Stimulated activated effector memory CD8-positive, alpha-beta T cell treated with anti-CD3 and anti-CD28 coated beads, Interleukin-12 subunit alpha, Interleukin-12 subunit beta, amount 100 ng/mL, for 72 hours (primary cell): Measurements from ENCODE around the gene CAMSAP3.
A peak's percentile ranks its signal among the peaks of the same experiment; 100 is the strongest.

ENCODE experiments used
- ATAC-seq: fragments of 150-1000 bp; cut with Tn5 transposase; 2 replicates; pipeline ENCODE4 v1.10.0; 2021
- DNase-seq, 2 donors: peaks; one replicate each; pipeline ENCODE4 v3.0.0; 2021 to 2022; ENCODE audit warnings: low spot score in 2 of 2
- H3K27ac Mint-ChIP-seq: one replicate; pipeline ENCODE4 v1.8.0; 2022; ENCODE audit warnings: mild to moderate bottlenecking, mixed read lengths
- H3K36me3 Mint-ChIP-seq: one replicate; pipeline ENCODE4 v1.8.0; 2022; ENCODE audit warnings: mild to moderate bottlenecking, mixed read lengths
- H3K4me1 Mint-ChIP-seq: one replicate; pipeline ENCODE4 v1.8.0; 2022; ENCODE audit warnings: mixed read lengths
- H3K4me3 Mint-ChIP-seq: one replicate; pipeline ENCODE4 v1.8.0; 2022; ENCODE audit warnings: mild to moderate bottlenecking, mixed read lengths
- H3K9me3 Mint-ChIP-seq: one replicate; pipeline ENCODE4 v1.8.0; 2022; ENCODE audit warnings: mixed read lengths

The CAMSAP3 gene

GRCh38 chr19:7602240-7602934 lies 6.7 kb downstream of the CAMSAP3 start:
- no peak for ATAC-seq
- peaks cover 21% of the 10 kb centered on the region for H3K36me3 Mint-ChIP-seq
- no peak for DNase-seq
- H3K4me1 Mint-ChIP-seq = peaks cover 12% of the 10 kb centered on the region
- no peak overlapping the region for H3K4me3 Mint-ChIP-seq
- peaks cover 3% of the 10 kb centered on the region for H3K9me3 Mint-ChIP-seq
- no peak overlapping the region for H3K27ac Mint-ChIP-seq

GRCh38 chr19:7602935-7603497 lies 7.4 kb downstream of the CAMSAP3 start:
- ATAC-seq (no peak), DNase-seq (no peak)
- Mint-ChIP-seq H3K36me3 (peaks cover 21% of the 10 kb centered on the region), H3K4me1 (peaks cover 12% of the 10 kb centered on the region), H3K27ac (no peak overlapping the region), H3K9me3 (peaks cover 3% of the 10 kb centered on the region), H3K4me3 (no peak overlapping the region)

- Mint-ChIP-seq H3K4me3 (no peak overlapping the region), H3K36me3 (peaks cover 13% of the 10 kb centered on the region), H3K27ac (no peak overlapping the region), H3K9me3 (peaks cover 3% of the 10 kb centered on the region), H3K4me1 (peaks cover 12% of the 10 kb centered on the region)
- ATAC-seq (no peak), DNase-seq (no peak)
These were observed 8.3 kb downstream of the CAMSAP3 start for GRCh38 chr19:7603919-7604318.

DNA sequence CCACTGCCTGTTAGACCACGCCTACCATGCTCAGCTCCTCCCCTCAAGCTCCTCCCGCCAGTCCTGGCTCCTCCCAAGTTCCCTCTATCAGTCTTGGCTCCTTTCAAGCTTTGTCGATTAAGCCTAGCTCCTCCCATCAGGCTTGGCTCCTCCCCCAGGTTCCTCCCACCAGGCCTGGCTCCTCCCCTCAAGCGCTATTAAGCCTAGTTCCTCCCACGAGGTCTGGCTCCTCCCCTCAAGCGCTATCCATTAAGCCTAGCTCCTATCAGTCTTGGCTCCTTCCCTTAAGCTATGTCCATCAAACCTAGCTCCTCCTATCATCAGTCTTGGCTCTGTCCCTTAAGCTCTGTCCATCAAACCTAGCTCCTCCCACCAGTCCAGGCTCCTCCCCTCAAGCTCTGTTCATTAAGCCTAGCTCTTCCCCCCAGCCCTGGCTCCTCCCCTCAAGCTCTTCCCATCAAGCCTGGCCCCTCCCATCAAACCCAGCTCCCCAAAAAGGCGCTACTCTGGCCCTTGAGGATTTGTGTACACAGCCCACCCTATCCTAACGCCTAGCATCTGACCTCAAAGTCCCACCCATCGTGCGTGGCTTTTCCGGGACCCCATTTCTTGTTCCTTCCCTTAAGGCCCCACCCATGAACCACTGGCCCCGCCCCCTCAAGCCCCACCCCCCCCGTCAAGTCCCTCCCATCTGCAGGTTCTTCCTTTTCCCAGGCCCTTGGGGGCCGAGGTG lies 10.0 kb downstream of the CAMSAP3 start:
- Mint-ChIP-seq H3K4me3 (no peak overlapping the region), H3K9me3 (peaks cover 3% of the 10 kb centered on the region), H3K27ac (no peak overlapping the region), H3K4me1 (peaks cover 10% of the 10 kb centered on the region), H3K36me3 (peaks cover 7% of the 10 kb centered on the region)
- ATAC-seq = peak; percentile 68
- DNase-seq = no peak

DNA sequence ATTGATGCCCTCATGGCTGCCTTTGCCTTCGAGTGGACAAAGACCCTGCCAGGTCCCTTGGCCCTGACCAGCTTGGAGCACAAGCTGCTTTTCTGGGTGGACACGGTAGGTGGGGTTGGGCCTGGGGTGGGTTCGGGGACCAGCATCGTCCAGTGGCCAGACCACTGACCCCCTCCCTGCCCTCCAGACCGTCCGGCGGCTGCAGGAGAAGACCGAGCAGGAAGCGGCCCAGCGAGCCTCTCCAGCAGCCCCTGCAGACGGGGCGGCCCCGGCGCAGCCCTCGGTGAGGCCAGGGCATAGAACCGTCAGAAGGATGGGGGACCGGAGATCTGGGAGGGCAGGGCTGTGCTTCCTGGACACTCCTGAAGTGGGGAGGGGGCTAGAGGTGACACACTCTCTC lies 10.6 kb downstream of the CAMSAP3 start:
- DNase-seq = no peak
- H3K4me3 Mint-ChIP-seq = no peak overlapping the region
- no peak overlapping the region for H3K27ac Mint-ChIP-seq
- no peaks in the 10 kb centered on the region for H3K9me3 Mint-ChIP-seq
- peaks cover 6% of the 10 kb centered on the region for H3K4me1 Mint-ChIP-seq
- ATAC-seq = no peak
- H3K36me3 Mint-ChIP-seq = peaks cover under 1% of the 10 kb centered on the region

DNA sequence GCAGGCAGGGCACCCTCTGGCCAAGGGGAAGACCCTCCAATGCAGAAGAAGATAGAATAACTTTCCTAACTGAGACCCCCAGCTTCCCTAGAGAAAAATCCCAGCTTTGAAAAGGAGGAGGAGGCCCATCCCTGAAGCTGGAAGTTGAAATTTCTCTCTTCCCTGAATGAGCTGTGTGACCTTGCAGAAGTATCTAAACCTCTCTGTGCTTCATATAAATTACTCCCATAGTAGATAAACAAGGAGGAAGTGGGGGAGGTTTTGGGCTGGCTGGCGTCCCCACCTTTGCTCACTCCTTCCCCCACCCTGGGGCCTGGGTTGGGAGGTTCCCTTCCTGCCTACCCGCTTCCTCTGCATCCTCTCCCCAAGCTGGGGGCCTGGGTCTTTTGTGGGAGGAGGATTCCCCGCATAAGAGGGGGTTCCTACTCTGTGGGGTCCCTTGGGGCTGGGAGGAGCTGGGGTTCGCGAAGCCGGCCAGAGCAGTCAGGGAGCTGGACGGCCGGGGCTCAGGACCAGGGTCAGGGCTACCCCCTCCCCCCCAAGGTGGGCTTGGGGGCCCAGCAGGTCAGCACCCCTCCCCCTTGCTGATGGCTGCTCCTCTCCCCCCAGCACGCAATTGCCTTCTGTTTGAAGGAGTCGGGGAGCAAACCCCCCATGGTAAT lies 11.7 kb downstream of the CAMSAP3 start:
- Mint-ChIP-seq H3K27ac (no peak overlapping the region), H3K4me3 (no peak overlapping the region), H3K4me1 (peaks cover 6% of the 10 kb centered on the region), H3K9me3 (no peaks in the 10 kb centered on the region), H3K36me3 (no peaks in the 10 kb centered on the region)
- DNase-seq (no peak), ATAC-seq (no peak)

DNA sequence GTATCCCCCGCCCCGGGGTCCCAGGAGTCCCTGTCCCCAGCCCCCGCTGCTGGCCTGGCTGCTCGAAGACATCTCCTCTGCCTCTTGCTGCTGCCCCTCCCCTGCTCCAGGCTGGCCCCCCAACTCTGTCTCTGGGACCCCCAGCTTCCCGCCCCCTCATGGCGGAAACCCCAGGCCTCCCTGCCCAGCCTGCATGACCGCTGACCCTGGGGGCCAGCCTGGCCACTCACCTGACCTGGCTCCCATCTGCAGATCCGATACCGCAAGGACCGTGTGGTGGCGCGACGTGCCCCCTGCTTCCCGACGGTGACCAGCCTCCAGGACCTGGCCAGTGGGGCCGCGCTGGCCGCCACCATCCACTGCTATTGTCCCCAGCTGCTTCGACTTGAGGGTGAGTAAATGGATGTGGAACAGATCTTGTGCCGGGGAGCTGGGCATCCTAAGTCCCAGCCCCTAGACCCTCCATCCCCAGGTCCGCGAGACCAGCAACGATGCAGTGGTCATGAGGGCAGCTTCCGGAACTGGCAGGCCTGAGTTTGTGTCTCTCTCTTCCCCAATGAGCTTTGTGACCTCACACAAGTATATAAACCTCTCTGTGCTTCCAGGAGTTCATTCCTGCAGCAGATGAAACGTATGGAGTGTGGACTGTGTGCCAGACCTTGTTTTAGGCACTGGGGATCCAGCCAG lies 12.4 kb downstream of the CAMSAP3 start:
- H3K27ac Mint-ChIP-seq = no peak overlapping the region
- ATAC-seq (no peak), DNase-seq (no peak)
- H3K36me3 Mint-ChIP-seq = no peaks in the 10 kb centered on the region
- H3K4me3 Mint-ChIP-seq = no peak overlapping the region
- no peaks in the 10 kb centered on the region for H3K9me3 Mint-ChIP-seq
- peaks cover 6% of the 10 kb centered on the region for H3K4me1 Mint-ChIP-seq

DNA sequence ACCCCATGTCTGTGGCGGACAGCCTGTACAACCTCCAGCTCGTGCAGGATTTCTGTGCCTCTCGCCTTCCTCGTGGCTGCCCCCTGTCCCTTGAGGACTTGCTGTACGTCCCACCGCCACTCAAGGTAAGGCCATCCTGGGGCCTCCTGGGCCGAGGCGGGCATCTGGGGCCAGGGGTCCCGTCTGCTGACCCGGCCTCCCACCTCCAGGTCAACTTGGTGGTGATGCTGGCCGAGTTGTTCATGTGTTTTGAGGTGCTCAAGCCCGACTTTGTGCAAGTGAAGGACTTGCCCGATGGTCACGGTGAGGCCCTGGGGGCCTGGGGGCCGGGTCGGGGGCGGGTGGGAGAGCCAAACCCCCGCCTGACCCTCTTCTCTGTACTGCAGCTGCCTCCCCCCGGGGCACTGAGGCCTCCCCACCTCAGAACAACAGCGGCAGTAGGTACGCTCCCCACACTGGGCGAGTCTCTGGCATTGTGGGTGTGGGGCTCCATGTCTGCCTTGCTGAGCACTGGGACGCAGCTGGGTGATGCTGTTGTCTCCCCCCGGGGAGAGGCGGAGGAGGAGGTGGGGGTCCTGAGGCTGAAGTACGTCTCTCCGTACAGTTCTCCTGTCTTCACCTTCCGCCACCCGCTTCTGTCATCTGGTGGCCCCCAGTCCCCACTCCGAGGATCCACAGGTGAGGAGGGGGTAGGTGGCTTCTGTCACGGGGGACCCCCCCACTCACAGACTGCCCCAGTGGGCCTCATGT lies 15.0 kb downstream of the CAMSAP3 start:
- H3K9me3 Mint-ChIP-seq = no peaks in the 10 kb centered on the region
- DNase-seq = no peak
- H3K4me3 Mint-ChIP-seq = no peak overlapping the region
- peaks cover 2% of the 10 kb centered on the region for H3K4me1 Mint-ChIP-seq
- H3K27ac Mint-ChIP-seq = no peak overlapping the region
- H3K36me3 Mint-ChIP-seq = no peaks in the 10 kb centered on the region
- no peak for ATAC-seq

GRCh38 chr19:7611541-7612279 lies 16.0 kb downstream of the CAMSAP3 start:
- H3K9me3 Mint-ChIP-seq = no peaks in the 10 kb centered on the region
- no peak overlapping the region for H3K27ac Mint-ChIP-seq
- no peak for DNase-seq
- no peak overlapping the region for H3K4me3 Mint-ChIP-seq
- ATAC-seq = no peak
- H3K36me3 Mint-ChIP-seq = peaks cover 4% of the 10 kb centered on the region
- H3K4me1 Mint-ChIP-seq = no peaks in the 10 kb centered on the region

GRCh38 chr19:7612282-7613274 lies 16.9 kb downstream of the CAMSAP3 start:
- Mint-ChIP-seq H3K4me3 (no peak overlapping the region), H3K9me3 (no peaks in the 10 kb centered on the region), H3K27ac (no peak overlapping the region), H3K4me1 (no peaks in the 10 kb centered on the region), H3K36me3 (peaks cover 13% of the 10 kb centered on the region)
- DNase-seq (no peak), ATAC-seq (no peak)

GRCh38 chr19:7614859-7615741 lies 19.4 kb downstream of the CAMSAP3 start:
- Mint-ChIP-seq H3K27ac (no peak overlapping the region), H3K36me3 (peaks cover 27% of the 10 kb centered on the region), H3K9me3 (no peaks in the 10 kb centered on the region), H3K4me1 (no peaks in the 10 kb centered on the region), H3K4me3 (no peak overlapping the region)
- DNase-seq (no peak), ATAC-seq (no peak)

GRCh38 chr19:7617172-7617571 lies 21.5 kb downstream of the CAMSAP3 start:
- no peak for ATAC-seq
- Mint-ChIP-seq H3K9me3 (no peaks in the 10 kb centered on the region), H3K27ac (no peak overlapping the region), H3K4me3 (no peak overlapping the region), H3K36me3 (peaks cover 45% of the 10 kb centered on the region), H3K4me1 (no peaks in the 10 kb centered on the region)
- DNase-seq = no peak
